IPS-NIHi11 (cell line): ENCODE results near the gene FRRS1L.

Source experiments
- DNase-seq: peaks from one replicate; pipeline ENCODE4 v3.0.0; 2012; ENCODE audit warnings: mixed read lengths, low spot score

Gene FRRS1L

DNA sequence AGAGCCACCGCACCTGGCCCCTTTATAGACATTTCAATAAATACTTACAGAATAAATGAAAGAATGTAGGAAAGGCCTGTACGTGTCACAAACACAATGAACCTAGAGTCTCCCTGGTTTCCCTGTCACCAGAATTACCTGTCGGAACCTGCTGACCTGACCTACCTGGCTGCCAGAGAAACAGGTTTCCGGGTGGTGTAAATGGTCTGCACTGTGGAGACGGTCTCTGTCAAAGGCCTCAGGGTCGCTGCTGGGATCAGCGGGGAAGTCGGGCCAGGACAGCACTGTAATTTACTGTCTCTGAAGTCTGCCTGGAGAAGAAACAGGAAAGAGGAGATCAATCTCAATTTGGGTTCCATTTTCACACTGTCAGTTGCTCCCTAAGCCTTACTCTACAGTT is 9.3 kb upstream of the FRRS1L start:
- no peak for DNase-seq

DNA sequence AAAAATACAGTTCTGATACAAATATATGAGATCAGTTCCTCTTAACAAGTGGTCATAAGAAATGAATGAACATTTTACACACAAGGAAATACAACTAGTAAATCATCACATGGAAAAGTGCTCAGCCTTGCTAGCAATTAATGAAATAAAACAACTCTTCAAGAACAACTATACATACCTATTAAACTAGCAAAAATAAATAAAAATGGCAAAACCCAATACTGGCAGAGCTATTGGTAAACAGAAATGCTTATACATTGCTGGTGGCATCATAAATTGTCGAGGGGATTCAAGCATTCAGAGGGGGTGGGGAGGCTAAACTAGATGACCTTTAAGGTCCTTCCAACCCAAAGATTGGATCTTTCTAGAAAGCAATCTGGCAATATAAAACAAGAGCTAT is 5.9 kb upstream of the FRRS1L start:
- DNase-seq: no peak

DNA sequence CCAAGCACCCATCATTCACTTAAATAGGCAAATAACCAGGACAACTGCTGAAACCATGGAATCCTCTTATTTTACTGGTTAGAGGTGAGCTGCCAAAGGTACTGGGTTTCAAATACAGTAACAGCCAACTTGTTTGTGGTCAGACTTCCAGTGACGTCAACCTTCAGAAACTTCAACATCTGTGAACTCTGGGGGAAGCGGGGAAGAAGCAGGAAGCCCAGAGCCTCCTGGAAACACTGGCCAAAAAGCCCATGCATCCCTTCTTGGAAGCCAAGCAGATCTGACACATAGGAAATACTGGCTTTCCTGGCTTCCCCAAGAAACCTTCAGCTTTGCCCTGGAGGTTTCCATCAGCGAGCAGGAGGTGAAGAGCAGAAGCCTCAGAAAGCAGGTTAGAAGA is 4.9 kb upstream of the FRRS1L start:
- DNase-seq: no peak

DNA sequence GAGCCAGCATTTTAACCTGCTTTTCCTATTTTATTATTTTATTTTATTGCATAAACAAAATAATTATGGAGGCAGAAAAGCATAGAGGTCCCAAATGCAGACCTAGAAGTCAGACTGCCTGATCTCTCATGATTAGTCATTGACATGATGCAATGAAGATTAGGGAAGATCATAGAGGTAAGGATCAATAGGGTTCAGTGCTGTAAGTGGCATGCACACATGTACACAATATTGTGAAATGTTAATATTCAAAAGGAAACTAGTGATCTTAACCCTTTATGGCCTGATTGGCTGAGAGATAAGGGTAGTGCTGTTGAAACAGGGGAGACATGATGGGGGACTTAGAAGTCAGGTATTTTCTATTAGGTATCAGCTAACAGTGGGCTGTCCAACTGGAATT is 1.1 kb upstream of the FRRS1L start:
- DNase-seq: no peak

DNA sequence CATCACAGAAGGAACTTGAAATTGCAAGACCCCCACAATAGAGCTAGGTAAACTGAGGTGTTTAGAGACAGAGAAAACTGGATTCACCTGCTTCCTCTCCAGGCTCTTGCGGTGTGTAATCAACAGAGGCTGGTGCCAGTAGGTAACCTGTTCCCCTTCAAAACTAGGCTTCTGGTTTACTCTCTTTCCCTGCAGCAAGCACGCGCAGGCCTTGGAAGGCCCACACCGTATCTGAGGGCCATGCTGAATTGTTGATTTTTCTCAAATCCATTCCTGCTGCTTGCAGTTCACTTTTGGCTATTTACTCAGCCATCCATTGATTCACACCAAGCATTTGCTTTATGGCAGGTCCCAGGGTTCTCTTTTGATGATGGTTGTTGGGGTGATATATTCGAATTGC is 667 bp upstream of the FRRS1L start:
- DNase-seq: no peak

DNA sequence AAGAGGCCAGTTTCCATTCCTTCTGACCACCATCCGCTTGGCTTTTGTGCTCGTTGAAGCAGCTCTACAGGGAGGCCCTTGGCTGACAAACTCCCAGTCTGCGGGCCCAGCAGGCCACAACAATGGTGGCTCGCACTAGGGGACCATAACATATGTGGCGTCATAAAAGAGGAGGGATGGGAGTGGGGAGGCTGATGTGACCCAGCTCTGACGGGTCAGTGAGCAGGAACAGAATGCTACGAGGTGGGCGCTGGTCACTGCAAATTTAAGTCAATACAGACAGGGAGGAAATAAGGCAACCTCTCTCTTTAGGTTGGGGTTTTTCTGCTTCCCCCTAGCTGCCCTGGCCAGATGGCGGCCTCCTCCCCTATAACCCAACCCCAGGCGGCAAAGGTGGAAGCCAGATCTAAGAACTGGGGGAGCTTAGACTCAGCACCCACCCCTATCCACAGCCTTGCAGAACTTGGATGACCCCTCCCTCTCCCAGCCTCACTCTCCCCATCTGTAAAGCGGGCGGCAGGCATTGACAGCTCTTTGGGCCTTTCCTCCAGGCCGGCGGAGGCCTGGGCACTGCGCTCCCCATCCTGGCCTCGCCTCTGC is 778 bp downstream of the FRRS1L start:
- peak; percentile 48 for DNase-seq

DNA sequence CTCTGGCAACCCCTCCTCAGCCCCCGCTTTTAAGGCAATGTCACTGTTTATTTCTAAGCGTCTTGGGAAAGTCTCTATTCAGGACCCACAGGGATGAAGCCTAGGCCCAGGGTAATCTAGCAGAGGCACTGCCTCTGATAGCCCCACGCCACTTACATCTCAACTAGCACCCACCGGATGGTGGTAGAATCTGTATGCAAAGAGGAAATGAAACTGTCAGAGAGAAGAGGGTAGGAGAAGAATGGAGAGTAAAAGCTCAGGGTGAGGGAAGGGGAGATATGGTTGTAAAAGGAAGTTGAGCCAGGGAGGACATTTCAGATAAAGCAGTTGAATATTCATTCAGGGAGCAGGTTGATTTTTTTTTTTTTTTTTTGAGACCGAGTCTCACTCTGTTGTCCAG is 3.0 kb downstream of the FRRS1L start:
- DNase-seq: no peak

DNA sequence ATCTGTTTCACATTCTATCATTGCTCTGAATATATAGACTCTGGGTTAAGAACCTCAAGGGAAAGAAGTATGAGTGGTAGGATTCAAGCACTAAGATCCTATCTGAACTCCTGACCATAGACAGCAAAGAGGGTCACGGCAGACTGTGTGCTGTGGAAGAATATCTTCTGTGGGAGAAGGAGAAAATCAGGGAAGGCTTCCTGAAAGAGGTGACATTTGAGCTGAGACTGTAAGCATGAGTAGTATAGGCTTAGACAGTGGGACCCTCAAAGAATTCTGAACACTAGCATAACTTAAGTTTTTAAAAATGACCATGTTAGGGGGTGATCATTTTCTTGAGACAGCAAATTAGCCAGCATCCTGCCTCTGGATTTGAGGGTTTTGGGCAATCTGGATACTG is 3.9 kb downstream of the FRRS1L start:
- no peak for DNase-seq

DNA sequence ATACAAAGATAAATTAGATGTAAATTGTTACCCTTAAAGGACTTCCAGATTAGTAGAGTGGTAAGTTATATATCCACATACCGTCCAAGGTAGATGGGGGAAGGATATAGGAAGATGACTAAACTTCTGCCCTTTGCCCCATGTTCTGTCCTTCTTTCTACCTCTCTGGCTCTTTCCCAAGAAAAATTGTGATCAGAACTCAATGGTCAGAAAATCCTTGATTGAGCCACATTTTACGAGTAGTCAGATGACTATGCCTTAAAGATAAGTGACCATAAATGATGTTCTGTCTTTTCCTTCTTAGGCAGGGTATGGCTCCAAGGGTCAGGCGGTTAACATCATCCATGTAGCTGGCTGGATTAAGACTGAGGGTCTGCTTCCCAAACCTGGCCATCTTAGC is 4.4 kb downstream of the FRRS1L start:
- no peak for DNase-seq

DNA sequence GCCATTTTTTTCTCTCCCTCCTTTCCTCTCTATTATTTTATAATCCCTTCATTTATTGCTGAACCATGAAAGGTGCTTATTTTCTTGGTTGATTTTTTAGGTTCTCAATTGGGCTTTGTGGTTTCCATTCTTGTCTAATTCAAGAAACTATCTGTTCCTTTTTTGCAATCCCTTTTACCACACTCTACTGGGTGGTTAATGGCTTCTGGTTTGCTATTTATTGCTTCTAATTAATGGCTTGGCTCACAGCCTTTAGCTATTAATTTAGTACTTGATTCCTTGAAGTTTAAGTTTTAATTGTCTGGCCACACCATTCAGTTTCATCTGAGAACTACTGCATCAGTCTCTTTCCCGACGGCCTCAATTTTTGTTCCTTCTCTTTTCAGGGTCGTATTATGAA is 5.6 kb downstream of the FRRS1L start:
- DNase-seq: no peak

DNA sequence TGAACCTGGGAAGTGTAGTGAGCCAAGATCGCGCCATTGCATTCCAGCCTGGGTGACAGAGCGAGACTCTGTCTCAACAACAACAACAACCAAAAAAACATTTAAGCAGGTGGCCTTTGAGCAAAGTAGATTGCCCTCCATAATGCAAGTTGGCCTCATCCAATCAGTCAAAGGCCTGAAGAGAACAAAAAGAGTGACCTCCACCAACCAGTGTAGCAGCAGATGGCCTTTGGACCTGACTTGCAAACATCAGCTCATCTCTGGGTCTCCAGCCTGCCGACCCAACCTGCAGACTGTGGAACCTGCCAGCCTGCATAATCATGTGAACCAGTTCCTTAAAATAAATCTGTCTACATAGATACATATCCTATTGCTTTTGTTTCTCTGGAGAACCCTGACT is 7.5 kb downstream of the FRRS1L start:
- DNase-seq: no peak

DNA sequence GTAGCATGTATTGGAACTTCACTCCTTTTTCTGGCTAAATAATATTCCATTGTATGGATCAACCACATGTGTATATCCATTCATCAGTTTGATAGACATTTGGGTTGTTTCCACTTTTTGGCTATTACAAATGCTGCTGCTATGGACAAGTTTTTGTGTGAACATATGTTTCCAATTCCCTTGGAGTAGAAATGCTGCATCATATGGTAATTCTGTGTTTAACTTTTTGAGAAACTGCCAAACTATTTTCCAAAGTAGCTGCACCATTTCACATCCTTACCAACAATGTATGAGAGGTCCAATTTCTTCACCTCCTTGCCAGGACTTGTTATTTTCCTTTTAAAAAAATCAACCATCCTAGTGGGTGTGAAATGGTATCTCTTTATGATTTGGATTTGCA is 8.4 kb downstream of the FRRS1L start:
- no peak for DNase-seq

DNA sequence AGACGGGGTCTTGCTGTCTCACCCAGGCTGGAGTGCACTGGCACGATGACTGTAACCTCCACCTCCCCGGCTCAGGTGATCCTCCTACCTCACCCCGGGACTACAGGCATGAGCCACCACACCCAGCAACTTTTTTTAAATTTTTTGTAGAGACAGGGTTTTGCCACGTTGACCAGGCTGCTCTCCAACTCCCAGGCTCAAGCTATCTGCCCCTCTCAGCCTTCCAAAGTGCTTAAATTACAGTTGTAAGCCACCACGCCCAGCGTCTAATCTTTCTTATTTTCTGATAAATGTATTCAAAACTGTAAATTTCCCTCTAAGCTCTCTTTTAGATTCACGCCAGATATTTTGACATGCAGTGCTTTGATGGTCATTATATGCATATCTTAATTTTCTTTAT is 10.3 kb downstream of the FRRS1L start:
- DNase-seq: no peak

DNA sequence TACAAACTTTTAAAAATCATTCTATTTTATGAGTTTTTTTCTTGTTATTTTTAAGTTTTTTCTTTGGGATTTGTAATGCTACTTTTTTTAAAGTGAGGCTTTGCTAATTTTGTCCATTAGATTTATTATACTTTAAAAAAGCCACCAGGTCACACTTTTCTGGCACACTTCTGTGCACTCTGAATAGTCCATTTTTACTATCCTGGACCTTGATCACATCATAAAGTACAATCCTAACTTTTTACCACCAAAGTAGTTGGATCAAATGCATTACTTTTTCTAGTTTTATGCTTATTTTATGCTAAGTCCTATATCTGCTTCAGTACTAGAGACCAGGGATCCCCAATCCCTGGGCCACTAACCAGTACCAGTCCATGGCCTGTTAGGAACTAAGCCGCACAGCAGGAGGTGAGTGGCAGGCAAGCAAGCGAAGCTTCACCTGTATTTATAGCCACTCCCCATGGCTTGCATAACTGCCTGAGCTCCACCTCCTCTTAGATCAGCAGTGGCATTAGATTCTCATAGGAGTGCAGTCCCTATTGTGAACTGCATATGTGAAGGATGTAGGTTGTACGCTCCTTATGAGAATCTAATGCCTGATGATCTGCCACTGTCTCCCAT is 16.0 kb downstream of the FRRS1L start:
- DNase-seq: no peak

DNA sequence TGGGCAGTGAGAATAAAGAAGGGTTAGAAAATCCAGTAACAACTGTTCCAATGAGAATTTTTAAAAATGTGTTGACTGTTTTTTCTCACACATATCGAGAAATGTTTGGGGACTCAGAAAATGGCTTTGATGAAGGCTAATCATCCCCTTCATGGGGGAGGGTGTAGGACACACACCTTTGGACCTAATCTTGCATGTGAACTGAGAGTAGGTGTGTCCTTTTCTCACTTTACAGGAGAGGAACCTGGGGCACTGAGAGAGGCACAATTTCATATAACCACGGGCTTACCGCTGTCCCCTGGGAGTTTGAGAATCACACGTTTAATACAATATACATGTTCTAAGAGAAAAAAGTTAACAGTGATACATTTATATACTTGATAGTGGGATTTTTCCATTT is 17.3 kb downstream of the FRRS1L start:
- no peak for DNase-seq

DNA sequence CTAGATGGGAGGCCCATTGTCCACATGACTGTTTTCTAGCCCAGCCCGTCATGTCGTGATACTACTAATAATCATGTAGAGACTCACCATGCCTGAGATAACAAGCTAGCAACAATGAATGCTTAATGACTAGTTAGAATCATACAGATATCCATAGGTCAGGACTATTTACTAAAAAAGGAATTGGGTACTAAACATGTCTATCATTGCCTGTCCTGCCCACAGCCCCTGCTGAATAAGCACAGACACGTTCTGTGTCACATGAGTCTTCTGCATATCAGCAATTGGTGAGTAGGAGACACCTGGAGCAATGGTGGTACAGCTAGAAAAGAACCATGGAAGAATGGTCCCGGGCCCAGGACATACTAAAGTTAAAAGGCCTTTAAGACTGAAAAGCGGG is 18.0 kb downstream of the FRRS1L start:
- DNase-seq: no peak

DNA sequence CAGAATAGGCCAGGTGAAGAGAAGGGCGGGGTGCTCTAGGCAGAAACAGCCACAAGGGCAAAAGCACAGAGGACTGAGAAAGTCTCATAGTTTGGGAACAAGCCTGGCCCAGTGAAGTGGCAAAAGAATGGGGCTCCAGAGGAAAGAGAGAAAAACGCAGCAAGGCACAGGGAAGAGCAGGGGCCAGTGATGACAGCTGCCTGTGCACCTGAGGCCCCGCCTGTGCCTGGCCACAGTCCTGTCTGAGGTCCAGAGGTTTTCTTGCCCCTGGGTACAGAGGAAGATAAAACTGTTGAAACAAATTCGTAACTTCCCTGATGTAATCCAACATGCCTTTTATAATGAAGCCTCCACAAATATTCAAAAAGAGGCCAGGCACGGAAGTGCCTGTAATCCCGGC is 22.0 kb downstream of the FRRS1L start:
- DNase-seq: no peak

DNA sequence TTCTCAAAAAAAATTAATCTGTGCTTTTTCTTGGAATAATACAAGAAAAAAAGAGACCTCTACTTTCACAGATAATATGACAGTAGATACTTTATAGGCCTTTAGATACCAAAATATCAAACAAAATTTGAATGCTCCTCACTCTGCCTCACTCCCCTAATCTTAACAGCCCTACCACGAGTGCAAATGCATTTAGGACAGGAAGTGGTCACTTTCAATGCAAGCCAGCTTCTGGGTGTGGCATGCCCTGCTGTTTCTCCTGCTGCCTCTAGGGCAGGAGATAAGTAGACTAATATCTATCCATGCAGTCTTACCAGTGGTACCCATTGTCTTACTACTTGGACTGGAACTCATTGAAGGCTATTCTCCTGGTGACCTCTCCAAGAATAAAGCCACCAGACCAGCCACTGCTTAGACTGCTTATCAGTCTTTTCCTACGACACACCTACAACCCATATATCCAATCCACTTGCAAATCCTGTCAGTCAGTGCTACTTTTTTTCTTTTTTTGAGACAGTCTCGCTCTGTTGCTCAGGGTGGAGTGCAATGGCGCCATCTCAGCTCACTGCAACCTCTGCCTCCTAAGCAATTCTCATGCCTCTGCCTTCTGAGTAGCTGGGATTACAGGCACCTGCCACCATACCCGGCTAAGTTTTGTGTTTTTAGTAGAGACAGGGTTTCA is 23.0 kb downstream of the FRRS1L start:
- peak; percentile 62 for DNase-seq

DNA sequence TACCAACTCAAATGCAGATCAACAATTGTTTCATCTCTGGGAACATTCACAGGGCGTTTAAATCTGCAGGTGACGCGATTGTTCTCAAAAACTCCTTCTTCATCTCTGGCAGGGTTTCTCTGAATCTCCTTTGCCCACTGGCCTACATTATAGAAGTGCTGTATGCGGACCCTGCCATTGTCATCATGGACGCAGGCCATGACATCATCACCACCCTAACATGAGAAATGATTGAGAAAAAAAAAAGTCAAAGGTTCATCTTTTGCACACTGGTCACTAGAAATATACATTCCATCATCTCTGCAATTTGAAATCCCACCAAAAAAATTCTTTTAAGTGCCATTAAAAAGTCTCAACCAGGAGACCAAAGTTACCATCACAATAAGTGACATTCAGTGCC is 25.7 kb downstream of the FRRS1L start:
- no peak for DNase-seq

DNA sequence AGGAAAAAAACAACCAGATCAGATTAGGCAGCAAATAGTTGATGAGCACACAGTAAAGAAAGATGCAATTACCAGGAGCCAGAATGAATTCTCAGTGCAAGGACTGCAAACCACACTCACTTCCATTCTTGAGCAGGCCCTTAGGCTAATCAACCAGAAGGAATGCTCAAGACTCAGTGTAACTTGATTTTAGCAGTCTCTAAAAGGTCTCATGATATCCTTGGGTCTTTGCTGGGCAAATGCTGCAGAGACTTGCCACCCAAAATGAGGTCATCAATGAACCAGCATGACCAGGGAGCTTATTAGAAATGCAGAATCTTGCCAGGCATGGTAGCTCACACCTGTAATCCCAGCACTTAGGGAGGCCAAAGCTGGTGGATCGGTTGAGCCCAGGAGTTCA is 27.2 kb downstream of the FRRS1L start:
- no peak for DNase-seq

DNA sequence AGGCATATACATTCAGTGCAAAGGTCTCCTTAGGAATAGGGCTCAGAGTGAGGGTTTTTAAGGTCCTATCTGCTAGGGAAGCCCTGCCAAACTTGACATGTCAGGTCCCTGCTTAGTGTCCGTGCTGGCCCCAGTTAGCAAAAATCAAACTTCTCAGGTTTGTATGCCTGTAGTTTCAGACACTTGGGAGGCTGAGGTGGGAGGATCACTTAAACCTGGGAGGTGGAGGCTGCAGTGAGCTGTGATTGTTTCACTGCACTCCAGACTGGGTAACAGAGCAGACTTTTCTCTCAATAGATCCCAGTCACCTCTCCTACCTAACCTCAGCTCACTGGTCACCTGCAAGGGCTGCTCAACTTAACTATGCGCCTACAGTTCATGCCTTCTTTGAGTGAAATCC is 28.6 kb downstream of the FRRS1L start:
- no peak for DNase-seq

DNA sequence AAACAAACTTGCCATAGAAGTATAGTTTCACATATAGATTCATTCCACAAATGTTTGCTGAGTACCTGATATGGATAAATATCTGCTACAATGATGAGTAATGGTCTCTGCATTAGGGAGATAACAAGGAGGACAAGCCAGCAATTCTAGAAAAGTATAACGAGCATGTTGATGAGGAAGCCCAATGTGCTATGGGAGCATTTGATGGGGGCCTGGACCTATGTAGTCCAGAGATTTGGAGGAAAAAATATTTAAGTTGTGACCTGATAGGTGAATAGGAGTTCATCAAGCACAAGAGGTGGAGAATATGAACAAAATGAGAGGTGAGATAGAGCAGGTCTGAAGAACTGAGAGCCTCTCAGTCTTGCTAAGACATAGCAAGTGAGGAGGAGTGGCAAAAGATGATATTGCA is 32.9 kb downstream of the FRRS1L start:
- no peak for DNase-seq

DNA sequence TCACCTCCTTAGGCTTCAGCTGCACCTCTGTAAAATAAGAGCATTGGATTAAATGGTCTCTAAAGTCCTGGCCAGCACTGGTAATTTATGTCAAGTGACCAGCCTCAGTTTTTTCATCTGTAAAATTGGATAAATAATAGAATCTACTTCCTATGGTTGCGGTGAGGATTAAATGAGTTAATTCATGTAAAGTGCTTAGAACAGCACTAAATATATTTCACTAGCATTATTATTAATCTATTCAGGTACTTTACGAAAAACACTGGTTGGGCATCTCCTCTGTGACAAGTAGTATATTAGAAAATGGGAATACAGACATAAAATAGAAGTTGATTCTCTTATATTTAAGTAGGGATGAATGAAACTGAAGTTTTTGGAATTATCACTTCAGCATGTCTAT is 33.5 kb downstream of the FRRS1L start:
- no peak for DNase-seq

DNA sequence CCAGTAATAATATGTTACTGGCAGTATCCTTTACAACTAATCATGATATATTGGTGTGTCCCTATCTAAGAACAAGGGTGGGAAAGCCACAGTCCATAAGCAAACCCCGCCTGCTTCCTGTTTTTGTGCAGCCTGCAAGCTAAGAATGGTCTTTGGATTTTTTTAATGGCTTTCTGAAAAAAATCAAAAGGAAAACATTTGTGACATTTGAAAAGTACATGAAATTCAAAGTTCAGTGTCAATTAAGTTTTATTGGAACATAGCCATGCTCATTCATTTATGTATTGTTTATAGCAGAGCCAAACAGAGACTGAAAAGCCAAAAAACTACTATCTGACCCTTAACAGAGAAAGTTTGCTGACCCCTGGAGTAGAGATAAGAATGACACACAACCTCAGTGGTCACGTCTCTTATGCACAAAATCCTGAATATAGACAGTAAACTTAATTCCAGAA is 34.5 kb downstream of the FRRS1L start:
- DNase-seq: no peak
